GOT3 (cell line): ENCODE results near the gene SGCA.

Experiments
- DNase-seq: peaks from one replicate; lab custom pipeline; 2025; ENCODE audit warnings: mixed read lengths; lab: John Stamatoyannopoulos, UW

The SGCA gene

DNA sequence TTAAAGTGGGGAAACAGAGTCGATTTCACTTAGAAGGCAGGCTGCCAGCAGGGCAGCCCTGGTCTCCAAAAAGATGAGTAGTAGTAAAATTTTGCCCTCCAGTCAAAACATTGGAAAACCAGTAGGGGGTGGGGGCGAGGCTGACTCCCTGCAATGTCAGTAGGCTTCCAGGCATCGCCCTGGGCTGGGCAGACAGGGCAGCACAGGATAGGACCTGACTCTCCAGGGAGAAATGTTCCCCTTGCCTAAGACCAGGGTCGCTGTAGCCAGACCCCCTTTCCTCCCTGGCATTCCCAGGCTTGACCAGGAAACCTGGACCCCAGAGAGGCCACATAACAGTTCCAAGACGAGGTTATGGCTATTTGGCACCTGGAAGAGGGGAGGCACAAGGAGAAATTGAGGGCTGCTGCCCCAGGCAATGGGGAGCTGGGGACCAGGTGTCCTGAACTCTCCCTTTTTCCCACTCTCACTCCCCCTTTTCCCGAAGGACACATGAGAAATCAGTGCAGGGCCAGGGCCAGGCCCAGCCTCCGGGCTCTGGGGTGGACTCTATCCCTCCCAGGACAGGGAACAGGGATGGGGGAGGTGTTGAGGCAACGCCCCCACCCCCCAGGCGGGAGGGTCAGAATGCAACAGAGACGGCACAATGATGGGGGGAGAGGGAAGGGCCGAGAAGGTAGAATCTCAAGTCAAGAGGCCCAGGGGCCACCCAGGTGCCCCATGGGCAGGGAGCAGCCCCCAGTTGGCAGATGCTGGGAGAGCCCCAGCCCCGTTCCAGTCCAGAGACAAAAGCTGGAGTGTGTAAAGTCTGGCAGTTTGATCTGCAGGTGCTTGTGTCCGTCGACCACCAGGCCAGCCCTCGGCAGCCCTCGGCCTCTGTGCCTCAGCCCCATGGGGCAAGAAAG, 31.3 kb upstream of the SGCA start:
- no peak for DNase-seq

DNA sequence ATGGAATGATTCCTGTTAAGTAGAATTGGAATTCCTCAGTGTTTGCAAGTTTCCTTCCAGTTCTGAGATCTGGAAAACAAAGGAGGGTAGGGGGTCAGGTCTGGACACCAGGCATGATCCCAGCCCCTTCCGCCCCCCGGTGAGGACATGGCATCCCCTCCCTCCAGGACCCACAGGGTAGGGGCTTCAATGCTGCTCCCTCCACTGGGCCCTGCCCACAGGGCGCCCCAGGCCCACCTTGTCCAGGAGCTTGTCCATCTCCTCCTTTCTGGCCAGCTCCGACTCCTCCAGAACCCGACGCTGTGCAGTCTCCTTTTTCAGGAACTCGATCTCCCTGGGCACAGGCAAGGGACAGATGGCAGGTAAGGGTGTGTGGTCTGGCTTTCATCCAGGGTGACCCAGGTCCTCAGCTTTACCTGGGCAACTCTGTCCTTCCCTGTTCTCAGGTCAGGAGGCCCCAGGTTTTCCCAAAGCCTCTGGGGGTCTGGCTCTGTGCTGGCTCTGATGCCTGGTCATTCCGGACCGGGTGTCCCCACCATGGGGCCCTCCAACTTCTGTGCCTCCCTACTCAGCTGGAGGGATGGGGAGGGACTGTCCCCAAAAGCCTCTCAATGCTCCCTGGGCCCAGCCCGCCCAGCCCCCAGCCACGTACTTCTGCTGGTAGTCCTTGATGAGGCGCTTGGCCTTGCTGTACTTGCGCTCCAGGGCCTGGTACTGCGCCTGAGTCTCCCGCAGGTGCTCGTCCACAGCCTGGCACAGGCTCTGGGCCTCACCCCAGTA, 30.3 kb upstream of the SGCA start:
- DNase-seq = no peak

- DNase-seq = no peak
These were observed 29.6 kb upstream of the SGCA start for GRCh38 chr17:50136096-50136687.

DNA sequence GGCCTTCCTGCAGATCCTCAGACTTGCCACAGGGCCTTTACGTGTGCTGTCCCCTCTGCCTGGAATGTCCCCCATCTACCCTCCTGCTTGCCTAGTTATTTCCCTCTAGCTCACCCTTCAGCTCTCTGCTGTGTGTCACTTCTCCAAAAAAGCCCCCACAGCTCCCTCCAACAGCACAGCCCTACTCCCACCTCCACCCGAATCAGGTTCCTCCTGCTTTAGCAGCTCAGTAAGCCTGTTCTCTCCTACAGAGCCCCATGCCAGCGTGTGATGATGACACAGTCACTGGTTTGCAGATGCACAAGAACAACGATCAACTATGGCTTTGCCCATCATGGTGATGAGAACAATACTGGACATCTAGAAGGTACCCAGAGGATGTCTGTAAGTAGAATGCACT, 28.8 kb upstream of the SGCA start:
- no peak for DNase-seq

GRCh38 chr17:50139185-50139783, 26.5 kb upstream of the SGCA start:
- no peak for DNase-seq

GRCh38 chr17:50139950-50140885, 25.6 kb upstream of the SGCA start:
- DNase-seq = no peak

DNA sequence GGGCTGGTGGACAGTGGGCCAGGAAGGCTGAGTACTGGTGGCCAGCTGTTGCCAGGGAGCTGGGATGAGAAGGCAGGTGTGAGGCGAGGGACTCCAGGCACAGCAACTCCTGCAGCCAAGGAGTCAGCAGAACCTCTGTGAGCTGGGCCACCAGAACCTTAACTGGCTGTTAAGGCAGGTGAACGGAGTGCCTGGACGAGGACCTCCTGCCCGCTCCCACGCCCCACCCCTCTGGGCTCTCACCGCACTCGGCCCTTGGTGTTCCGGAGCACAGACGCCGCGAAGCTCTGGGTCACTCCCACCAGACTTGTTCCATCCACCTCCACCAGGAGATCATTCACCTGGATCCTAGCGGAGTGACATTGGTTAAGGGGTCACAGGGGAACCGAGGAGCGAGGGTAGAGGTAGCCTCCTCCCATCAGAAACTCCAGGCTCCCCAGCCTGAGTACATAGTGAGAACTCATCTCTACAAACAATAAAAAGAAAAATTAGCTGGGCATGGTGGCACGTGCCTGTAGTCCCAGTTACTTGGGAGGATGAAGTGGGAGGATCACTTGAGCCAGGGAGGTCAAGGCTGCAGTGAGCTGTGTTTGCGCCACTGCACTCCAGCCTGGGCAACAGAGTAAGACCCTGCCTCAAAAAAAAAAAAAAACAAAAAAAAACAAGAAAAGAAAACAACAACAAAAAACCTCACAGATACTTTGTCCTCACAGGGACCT, 24.6 kb upstream of the SGCA start:
- no peak for DNase-seq

DNA sequence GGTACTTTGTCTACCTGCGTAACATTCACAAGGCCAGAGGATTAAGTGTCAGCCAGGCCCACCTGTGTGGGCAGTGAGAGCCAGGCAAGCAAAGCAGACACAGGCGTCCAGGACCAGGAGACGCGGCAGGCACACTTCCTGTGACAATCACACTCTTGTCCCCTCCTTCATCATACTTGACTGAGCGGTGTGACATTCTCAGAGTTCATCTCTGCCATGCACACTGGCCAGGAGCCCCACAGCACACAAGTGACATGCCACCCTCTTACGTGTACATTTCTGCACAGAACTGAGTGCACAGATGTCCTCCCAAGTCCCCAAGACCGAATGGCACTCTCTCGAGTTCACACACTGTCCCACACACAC, 24.1 kb upstream of the SGCA start:
- no peak for DNase-seq

GRCh38 chr17:50143461-50144176, 22.2 kb upstream of the SGCA start:
- DNase-seq = no peak

DNA sequence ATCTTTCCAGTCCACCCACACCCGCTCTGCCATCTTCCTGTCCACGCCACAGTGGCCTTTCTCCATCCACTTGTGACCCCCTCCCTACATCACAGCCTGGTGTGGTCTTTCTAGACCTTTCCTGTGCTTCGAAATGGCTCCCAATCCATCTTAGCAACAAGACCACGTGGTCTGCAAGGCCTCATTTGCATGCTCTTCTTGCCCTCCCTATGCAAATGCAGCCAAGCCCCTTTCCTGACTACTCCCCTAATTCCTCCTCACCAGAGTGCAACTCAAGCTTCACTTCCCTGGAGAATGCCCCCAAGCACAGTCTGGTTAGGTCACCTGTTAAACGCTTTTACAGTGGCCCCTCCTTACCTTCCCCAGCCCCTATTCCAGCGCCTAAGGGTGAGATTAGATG, 21.4 kb upstream of the SGCA start:
- DNase-seq = no peak

- no peak for DNase-seq
These were observed 20.8 kb upstream of the SGCA start for GRCh38 chr17:50144845-50145531.

DNA sequence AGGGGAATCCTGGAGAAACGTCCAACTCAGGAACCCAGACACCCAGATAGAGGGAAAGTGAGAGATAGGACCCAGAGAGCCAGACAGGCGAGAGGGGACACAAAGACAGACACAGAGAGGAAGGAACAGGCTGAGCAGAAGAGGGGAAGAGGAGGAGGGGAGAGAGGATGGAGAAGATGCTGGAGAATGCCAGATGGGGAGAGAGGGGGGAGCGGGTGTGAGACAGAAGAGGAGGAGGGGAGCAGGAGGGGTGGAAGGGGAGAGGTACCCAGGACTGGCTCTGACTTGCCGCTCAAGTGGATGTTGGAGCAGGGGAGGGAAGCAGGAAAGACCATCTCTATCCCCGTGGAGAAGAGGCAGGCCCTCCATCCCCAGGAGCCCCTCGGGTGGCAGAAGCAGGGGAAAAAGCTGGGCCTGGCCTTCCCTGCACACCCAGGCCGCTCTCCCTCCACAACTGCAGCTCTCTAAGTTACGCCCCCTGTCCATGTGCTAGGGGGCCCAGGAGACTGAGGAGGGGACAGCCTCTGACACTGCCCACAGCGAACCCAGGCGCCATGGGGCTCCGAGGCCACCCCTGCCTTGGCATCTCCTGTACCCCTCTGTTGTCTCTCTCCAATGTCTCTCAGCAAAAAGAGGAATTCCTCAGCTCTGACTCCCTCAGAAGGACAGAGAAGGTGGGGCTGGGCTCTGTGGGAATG, 20.1 kb upstream of the SGCA start:
- DNase-seq = no peak

DNA sequence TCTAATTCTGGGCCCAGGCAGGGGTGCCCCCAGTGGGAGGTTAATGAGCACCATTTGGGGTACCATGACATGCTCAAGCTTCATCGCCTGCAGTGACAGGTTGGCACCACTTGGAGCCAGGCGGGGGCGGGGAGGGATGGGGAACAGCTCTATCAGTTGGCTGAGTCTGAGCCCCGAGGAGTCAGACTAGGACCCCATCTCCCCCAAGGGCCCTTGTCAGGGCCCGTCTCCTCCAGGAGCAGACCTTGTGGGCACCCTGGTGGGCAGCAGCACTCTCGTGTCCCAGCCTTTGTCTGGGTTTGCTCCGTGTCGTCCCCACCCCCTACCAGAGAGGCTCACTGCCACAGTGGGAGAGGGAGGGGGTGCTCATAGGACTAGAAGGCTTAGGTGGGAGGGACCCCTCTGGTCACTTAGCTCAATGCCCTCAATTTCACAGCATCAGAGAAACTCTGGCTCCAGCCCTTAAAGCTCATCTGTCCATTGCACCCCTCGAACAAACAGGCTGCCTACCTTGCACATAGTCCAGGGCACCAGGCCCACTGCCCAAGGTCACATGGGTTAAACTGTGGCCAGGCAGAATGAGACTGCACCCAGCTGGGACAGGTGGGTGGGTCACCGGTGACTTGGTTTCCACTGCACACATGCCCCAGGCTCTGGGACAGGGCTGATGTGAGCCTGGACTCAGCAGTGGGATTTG, 19.4 kb upstream of the SGCA start:
- DNase-seq = no peak

DNA sequence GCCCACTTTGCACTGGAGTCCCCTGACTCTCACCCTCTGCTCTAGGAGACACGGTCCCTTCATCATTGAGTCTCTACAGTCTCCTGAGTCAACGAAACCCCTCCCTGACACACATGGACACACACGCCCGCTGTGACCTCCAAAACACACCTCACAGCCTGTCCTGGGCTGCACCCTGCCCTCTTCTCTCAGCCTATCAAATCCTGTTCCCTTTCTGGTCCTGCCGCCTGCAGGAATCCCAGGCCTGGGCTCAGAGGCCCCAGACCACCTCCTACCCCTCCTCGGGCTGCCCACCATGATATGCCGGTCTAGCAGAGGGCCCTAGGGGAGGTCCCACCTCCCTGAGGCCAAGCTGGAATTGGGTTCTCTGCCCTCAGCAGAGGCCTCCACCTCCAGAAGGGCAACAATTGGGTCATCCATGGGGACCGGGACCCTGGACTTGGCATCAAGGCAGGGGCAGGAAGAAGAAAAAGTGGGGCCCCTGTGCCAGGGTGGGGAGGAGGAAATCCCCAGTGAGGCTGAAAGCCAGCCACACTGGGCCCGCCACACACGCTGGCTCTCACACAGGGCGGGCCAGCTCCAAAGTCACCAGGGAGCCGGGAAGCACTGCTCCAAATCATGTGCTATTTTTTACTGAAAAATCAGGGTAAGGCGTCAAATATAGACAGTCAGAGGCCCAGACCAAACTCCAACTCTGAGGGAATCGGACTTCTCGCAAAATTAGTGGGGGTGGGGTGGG, 18.7 kb upstream of the SGCA start:
- DNase-seq = no peak

- no peak for DNase-seq
These were observed 18.0 kb upstream of the SGCA start for GRCh38 chr17:50147841-50148225.

- no peak for DNase-seq
These were observed 17.3 kb upstream of the SGCA start for GRCh38 chr17:50148226-50149090.

- DNase-seq = no peak
These were observed 16.8 kb upstream of the SGCA start for GRCh38 chr17:50149091-50149416.
